GM19099 (cell line): ENCODE measurements around the gene COQ9.

Experiments
- POLR2A ChIP-seq: IDR thresholded peaks from 3 replicates; pipeline ENCODE4 v1.6.1; 2011; ENCODE audit warnings: low read depth; ENCODE audit not compliant: insufficient read length; ENCODE audit errors: extremely low read depth

The COQ9 gene

GRCh38 chr16:57505169-57505568, 57.9 kb downstream of the COQ9 start:
- no peak for TF ChIP-seq POLR2A

DNA sequence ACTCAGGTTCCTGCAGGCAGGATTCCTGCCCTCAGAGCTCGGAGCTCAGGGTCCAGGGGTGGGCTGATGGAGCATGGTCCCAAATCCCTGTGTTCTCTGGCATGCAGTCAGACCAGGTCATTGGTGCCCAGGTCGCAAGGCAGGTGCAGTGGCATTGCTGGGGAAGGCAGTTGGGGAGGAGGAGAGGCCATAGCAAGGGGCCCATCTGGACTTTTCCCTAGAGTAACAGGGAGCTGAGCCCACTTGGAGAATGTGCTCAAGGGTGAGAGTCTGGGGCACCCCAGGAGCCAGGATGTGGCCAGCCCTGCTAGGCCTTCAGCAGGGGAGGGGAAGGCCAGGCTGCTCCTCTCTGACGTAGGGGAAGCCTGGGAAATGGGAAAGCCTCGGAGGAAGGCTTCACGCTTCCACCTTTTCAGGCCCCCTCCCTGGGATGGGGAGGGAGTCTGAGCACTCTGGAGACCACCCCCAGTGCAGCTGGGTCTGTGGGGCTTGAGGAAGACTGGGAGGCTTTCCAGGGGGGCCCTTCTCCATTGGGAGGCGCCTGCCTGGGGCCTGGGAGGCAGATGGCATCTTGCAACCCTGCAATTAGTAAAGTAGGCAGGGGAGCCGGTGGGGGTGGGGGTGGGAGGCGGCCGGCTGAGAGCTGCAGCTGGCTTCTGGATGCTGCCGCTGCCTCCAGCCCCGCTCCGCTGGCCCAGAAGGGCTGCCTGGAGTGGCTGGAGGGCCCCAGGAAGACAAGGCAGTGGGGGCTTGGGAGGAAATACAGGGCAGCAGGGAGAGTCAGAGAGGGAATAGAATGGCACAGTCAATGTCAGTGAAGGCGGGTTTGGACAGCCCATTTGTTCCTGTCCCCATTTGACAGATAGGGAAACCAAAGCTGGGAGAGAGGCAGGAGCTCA, 60.1 kb downstream of the COQ9 start:
- TF ChIP-seq POLR2A, result no peak

DNA sequence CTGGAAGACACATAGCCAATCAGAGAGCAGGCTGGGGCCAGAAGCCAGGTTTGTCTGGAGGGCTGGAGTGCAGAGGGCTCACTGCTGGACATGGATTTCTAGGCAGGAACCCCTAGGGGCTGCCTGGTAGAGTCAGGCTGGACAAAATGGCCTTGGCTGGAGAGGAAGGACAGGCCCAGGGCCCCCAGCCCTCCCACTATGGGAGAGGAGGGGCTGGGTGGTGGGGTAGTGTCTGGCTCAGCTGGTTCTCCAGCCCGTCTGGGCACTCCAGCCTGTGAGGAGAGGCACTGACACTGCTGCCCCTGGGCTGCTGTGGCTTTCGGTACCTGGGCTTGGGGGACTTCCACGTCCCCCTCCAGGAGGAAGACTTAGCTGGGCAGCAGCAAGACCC, 60.8 kb downstream of the COQ9 start:
- no peak for TF ChIP-seq POLR2A

DNA sequence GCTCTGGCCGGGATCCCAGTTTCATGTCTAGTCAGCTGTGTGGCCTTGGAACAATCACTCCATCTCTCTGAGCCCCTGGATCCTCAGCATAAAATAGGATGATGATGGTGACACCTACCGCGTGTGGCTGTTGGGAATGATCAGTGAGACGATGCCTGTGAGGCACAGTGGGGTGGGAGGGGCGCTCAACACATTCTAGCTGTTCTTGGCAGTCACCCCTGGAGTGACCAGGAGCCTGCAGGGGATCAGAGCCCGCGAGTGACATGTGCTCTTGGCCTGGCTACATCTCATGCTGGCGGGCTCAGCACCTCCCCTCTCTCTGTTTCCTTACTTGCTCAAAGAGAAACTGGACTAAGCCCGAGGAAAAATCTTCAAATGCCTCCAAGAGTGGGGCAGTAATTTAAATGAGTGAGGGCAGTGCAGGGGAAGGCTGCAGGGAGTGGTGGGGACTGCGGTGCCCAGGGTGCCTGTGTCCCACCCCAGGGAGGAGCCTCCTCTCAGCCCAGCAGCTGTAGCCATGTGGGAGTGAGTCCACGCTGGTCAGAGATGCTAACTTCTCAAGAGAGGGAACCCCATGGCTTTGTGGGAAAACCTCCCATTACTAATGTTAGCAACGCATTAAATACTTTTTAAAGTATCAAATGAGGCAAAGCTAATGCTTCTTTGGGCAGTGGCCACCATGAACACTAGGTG, 62.1 kb downstream of the COQ9 start:
- no peak for TF ChIP-seq POLR2A

DNA sequence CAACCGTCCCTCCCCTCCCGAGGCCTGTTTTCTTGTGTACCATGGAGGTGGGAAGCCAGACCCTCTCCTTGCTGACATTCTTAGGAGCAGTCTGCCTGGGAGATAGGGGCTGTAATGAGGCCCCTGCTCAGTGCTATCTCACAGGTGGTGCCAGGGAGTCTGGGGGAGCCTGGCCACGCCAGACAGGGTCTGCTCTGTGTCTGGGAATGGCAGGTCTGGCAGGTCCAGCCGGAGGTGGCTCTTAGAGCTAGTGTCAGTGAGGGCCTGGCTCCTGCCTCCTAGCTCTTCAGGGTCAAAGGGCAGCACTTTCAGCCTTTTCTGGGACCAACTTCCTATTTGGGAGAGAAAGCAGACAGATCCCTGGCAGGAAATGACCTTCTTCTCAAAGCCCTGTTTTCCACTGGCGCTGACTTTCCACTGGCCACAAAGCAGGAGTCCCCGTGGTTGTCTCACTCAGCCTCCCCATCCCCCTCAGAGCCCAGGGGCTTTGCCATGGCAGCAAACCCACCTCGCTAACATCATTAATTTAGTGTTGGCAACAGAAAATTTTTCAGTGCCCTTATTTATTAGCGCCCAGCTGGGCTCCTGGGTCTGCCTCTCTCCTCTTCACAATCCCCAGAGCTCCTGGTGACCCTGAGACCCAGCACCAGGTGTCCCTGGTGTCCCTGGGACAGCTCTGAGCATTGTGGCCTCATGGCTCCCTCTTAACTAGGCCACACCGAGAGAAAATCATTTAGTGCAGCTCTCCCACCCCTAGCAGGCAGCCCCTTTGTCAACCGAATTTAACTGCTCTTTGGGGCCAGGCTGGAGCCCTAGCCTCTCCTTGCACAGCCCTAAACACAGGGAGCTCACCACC, 63.0 kb downstream of the COQ9 start:
- no peak for TF ChIP-seq POLR2A
